Stomach smooth muscle (tissue), 2 donors: Measurements from ENCODE around the gene TOB2.

ENCODE experiments used
- H3K27ac ChIP-seq: one replicate; pipeline ENCODE4 v1.7.0; 2013; ENCODE audit warnings: mild to moderate bottlenecking, low read length, inconsistent platforms
- H3K27me3 ChIP-seq, 2 donors: one replicate each; pipeline ENCODE4 v1.7.0; 2013; ENCODE audit warnings: low read length in 2 of 2; ENCODE audit not compliant: insufficient read depth in 2 of 2, control insufficient read depth in 1 of 2
- H3K36me3 ChIP-seq, 2 donors: one replicate each; pipeline ENCODE4 v1.7.0; 2013; ENCODE audit warnings: low read length in 2 of 2; ENCODE audit not compliant: control insufficient read depth in 2 of 2, insufficient read depth in 2 of 2
- H3K4me1 ChIP-seq: one replicate; pipeline ENCODE4 v1.7.0; 2013; ENCODE audit warnings: low read length; ENCODE audit not compliant: control insufficient read depth, insufficient read depth
- H3K4me3 ChIP-seq, 2 donors: one replicate each; pipeline ENCODE4 v1.7.0; 2013; ENCODE audit warnings: low read length in 2 of 2
- H3K9ac ChIP-seq, 2 donors: one replicate each; pipeline ENCODE4 v1.7.0; 2013; ENCODE audit warnings: low read length in 2 of 2, mild to moderate bottlenecking in 1 of 2
- H3K9me3 ChIP-seq, 2 donors: one replicate each; pipeline ENCODE4 v1.7.0; 2013; ENCODE audit warnings: low read length in 2 of 2; ENCODE audit not compliant: control insufficient read depth in 2 of 2
- donor health status: healthy.
- donor health status: Pancreatic carcinoma.

The TOB2 gene, protein sequence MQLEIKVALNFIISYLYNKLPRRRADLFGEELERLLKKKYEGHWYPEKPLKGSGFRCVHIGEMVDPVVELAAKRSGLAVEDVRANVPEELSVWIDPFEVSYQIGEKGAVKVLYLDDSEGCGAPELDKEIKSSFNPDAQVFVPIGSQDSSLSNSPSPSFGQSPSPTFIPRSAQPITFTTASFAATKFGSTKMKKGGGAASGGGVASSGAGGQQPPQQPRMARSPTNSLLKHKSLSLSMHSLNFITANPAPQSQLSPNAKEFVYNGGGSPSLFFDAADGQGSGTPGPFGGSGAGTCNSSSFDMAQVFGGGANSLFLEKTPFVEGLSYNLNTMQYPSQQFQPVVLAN

GRCh38 chr22:41446639-41447434 is at the start of gene TOB2:
Gene TOB2, minus strand, starts transcription at chr22:41446801. Its CDS starts 9,456 bp downstream, at chr22:41437345.
- Histone ChIP-seq H3K9me3 (no peaks in the 10 kb centered on the region), H3K9ac (peak within 1 kb of the TSS; percentile 82 to 96), H3K36me3 (peaks cover 0 to 7% of the 10 kb centered on the region in 2 donors), H3K4me3 (peak within 1 kb of the TSS; percentile 97 to 98), H3K27ac (peak within 1 kb of the TSS; percentile 99), H3K4me1 (peaks cover 36% of the 10 kb centered on the region), H3K27me3 (no peaks in the 10 kb centered on the region)

DNA sequence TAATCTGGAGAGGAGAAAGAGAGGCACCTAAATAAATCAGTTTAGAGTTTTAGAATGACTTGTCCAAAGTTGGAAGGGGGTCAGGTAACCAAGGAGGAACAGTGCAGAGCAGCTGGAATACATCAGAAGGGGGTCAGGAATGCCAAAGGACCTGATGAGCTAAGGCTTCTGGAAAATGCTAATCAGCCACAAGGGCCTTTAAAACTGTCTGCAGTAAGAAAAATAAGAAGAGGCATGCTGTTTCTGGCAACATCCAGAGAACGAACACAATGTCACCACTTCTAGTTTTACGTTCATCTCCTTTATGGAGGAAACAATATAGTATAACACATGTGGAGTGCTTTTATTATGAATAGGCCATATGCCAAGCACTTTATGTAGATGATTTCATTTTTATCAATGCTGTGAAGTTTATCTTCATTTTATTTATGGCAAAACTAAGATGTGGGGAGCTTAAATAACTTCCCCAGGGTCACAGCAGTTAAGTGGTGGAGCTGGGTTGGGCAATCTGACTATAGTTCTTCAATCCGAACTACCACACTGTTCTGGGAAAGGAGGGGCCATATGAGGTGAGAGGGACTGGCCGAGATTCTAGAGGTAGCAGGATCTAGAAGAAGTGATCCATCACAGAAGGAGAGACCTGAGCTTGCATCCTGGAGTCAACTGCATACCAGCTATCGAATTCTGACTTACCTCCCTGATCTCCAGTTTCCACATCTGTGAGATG is 44.9 kb upstream of the TOB2 start:
- Histone ChIP-seq H3K27ac (peak overlapping the region; percentile 74), H3K27me3 (no peaks in the 10 kb centered on the region), H3K4me3 (no peak overlapping the region), H3K36me3 (peaks cover 0 to 2% of the 10 kb centered on the region in 2 donors), H3K9me3 (no peaks in the 10 kb centered on the region), H3K4me1 (peaks cover 35% of the 10 kb centered on the region), H3K9ac (peak overlapping the region; percentile 16 to 37)

DNA sequence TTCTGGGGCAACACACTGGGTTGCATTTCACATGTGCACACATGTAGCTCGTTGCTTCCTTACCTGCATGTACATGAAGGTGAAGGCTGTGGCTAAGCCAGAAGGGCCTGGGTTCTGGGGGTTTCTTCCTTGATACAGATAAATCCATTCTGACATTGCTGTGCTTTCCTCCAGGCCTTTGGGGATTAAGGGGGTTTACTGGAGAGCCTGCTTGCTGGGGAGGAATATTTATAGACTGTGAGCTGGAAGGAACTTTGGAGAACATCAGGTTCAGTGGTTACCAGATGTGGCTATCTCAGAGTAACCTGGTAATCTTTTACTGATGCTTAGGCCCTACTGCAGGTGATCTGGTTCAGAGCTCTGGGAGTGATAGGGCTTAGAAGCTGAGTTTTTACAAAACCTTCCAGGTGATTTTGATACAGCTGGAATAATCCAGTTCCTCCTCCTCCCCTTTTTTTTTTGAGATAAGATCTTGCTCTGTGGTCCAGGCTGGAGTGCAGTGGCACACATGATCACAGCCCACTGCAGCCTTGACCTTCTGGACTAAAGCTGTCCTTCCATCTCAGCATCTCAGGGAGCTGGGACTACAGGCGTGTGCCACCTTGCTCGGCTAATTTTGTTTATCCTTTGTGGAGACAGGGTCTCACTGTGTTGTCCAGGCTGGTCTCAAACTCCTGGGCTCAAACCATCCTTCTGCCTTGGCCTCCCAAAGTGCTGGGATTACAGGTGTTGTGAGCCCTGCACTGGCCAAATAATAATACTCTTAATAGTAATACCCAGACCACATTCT is 42.2 kb upstream of the TOB2 start:
- Histone ChIP-seq H3K27ac (peak overlapping the region; percentile 41), H3K4me3 (no peak overlapping the region), H3K27me3 (no peaks in the 10 kb centered on the region), H3K9ac (no peak overlapping the region), H3K9me3 (no peaks in the 10 kb centered on the region), H3K36me3 (no peaks in the 10 kb centered on the region), H3K4me1 (peaks cover 43% of the 10 kb centered on the region)

DNA sequence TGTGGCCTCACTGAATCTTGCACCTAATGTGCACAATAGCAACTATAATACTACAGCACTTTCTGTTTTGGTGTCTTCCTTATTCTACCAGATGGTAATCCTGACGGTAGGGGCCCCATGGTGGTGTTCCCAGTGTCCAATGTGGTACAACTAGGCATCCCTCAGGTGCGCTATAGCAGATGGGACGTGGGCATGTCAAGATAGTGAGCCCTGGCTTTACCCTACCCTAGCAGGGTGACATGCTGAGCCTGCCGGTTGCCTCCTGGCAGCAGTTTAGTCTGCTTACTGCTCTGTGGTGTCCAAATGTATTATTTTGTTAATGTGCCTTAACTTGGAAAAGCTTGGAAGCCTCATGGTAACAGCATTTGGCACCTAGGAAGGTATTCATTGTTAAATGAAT is 41.5 kb upstream of the TOB2 start:
- H3K9me3 ChIP-seq, result no peaks in the 10 kb centered on the region
- no peaks in the 10 kb centered on the region for H3K27me3 ChIP-seq
- H3K4me3 ChIP-seq, result no peak overlapping the region
- peaks cover 47% of the 10 kb centered on the region for H3K4me1 ChIP-seq
- peak overlapping the region; percentile 41 for H3K27ac ChIP-seq
- no peaks in the 10 kb centered on the region for H3K36me3 ChIP-seq
- no peak overlapping the region for H3K9ac ChIP-seq

GRCh38 chr22:41487037-41487935 is 40.7 kb upstream of the TOB2 start:
- Histone ChIP-seq H3K9me3 (no peaks in the 10 kb centered on the region), H3K27me3 (no peaks in the 10 kb centered on the region), H3K36me3 (no peaks in the 10 kb centered on the region), H3K4me1 (peaks cover 51% of the 10 kb centered on the region), H3K4me3 (no peak overlapping the region), H3K9ac (no peak overlapping the region), H3K27ac (peak overlapping the region; percentile 64)

DNA sequence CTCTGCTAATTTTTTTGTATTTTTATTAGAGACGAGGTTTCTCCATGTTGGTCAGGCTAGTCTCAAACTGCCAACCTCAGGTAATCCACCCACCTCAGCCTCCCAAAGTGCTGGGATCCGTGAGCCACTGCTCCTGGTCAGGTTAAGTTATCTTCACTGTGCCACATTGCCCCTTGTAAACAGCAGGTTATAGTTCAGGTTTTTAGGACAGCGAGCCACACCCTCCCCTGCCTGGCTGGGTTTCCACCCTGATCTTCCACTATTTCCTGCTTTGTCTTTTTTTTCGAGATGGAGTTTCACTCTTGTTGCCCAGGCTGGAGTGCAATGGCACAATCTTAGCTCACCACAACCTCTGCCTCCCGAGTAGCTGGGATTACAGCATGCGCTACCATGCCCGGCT is 38.4 kb upstream of the TOB2 start:
- no peak overlapping the region for H3K9ac ChIP-seq
- no peaks in the 10 kb centered on the region for H3K27me3 ChIP-seq
- no peak overlapping the region for H3K4me3 ChIP-seq
- no peaks in the 10 kb centered on the region for H3K9me3 ChIP-seq
- H3K4me1 ChIP-seq, result peaks cover 57% of the 10 kb centered on the region
- no peak overlapping the region for H3K27ac ChIP-seq
- no peaks in the 10 kb centered on the region for H3K36me3 ChIP-seq

DNA sequence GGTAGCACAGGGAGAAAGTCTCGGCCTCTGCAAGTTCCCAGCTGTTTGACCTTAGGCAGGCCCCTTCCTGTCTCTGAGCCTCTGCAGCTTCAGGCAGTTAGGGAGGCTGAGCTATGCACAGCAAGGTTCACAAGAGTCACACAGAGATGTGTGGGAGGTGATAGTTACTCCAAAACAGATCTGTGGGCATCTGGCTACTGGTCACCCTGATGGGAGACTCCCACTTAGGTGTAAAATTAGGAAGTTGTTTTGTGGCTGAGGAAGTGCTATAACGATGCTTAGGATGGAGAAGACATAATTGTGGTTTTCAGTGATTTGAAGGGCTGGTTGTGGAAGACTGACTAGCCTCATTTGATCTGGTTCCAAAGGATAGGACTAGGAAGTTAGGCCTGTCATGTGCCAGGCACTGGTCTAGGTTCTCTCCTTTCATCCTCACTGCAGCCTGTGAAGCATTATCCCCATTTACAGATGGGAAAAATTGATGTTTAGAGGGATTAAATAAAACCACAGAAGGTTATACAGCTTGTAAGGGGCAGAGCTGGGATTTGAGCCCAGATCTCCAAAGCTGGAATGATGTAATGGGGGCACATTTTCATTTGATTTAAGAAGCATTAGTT is 35.8 kb upstream of the TOB2 start:
- Histone ChIP-seq H3K4me3 (peak overlapping the region in 1 of 2 donors; percentile 15), H3K27ac (peak overlapping the region; percentile 87), H3K27me3 (no peaks in the 10 kb centered on the region), H3K9ac (no peak overlapping the region), H3K9me3 (no peaks in the 10 kb centered on the region), H3K36me3 (peaks cover 0 to 3% of the 10 kb centered on the region in 2 donors), H3K4me1 (peaks cover 60% of the 10 kb centered on the region)

- no peaks in the 10 kb centered on the region for H3K27me3 ChIP-seq
- peaks cover 56% of the 10 kb centered on the region for H3K4me1 ChIP-seq
- H3K9ac ChIP-seq, result no peak overlapping the region
- peak overlapping the region in 1 of 2 donors; percentile 15 for H3K4me3 ChIP-seq
- peaks cover 0 to 3% of the 10 kb centered on the region in 2 donors for H3K36me3 ChIP-seq
- H3K27ac ChIP-seq, result peak overlapping the region; percentile 87
- H3K9me3 ChIP-seq, result no peaks in the 10 kb centered on the region
Measured at GRCh38 chr22:41481925-41482318, 35.3 kb upstream of the TOB2 start.

DNA sequence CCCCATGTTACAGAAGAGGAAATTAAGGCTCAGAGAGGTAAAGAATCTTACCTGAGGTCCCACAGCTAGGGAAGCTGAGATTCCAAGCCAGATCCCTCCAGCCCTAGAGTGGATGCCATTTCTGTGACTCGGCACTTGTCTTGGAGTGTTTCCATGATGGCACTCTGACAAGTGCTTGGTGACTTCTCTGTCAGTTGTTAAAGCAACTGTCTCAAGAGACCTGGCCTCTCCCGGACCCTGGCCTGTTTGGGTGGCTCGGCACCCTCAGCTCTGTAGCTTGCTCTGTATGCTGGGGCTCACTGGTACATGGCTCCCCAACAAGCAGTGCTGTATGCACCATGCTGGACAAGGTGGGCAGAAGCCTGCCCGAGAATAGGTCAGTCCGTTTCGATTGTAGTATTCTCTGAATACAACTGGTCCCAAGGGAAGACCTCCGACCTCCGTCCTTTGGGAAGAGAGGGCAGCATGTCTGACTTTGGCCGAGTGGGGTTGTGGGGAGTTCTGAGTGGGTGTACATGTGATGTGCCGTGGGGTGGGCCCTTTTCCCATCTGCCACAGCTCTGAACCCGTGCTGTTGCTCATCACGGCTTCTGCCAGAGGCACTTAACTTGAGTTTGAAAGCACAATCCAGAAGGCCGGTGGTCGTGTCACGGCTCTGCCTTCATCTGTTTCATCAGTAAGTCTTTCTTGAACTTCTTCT is 34.7 kb upstream of the TOB2 start:
- peaks cover 52% of the 10 kb centered on the region for H3K4me1 ChIP-seq
- peak overlapping the region; percentile 21 to 61 for H3K9ac ChIP-seq
- H3K4me3 ChIP-seq, result peak overlapping the region in 1 of 2 donors; percentile 15
- H3K27ac ChIP-seq, result peak overlapping the region; percentile 87
- H3K27me3 ChIP-seq, result no peaks in the 10 kb centered on the region
- H3K9me3 ChIP-seq, result no peaks in the 10 kb centered on the region
- H3K36me3 ChIP-seq, result peaks cover 0 to 3% of the 10 kb centered on the region in 2 donors
